Nephron (organoid): ENCODE results near the gene UBAC2.

Source experiments
- H3K27ac Mint-ChIP-seq, 3 experiments: 2 replicates each; pipeline ENCODE4 v1.8.0; 2020; ENCODE audit warnings: mixed read lengths in 3 of 3, mild to moderate bottlenecking in 2 of 3, moderate library complexity in 1 of 3
- H3K27me3 Mint-ChIP-seq: 2 replicates; pipeline ENCODE4 v1.8.0; 2021; ENCODE audit warnings: low read depth, mild to moderate bottlenecking, moderate library complexity, mixed read lengths
- H3K36me3 Mint-ChIP-seq: 2 replicates; pipeline ENCODE4 v1.8.0; 2020; ENCODE audit warnings: low read depth, mixed read lengths
- H3K4me1 Mint-ChIP-seq: 2 replicates; pipeline ENCODE4 v1.8.0; 2020; ENCODE audit warnings: mixed read lengths
- H3K4me3 Mint-ChIP-seq, 3 experiments: 2 replicates each; pipeline ENCODE4 v1.8.0; 2020; ENCODE audit warnings: mild to moderate bottlenecking in 3 of 3, mixed read lengths in 3 of 3, moderate library complexity in 2 of 3
- H3K9me3 Mint-ChIP-seq: 2 replicates; pipeline ENCODE4 v1.8.0; 2020; ENCODE audit warnings: mixed read lengths
- CTCF ChIP-seq, 3 experiments: fragments of 200-600 bp; sonication (generic); IDR thresholded peaks; one replicate each; pipeline ENCODE4 v1.5.0; 2021; ENCODE audit warnings: antibody characterized with exemption in 3 of 3; ENCODE audit not compliant: unreplicated experiment in 3 of 3

Gene UBAC2

DNA sequence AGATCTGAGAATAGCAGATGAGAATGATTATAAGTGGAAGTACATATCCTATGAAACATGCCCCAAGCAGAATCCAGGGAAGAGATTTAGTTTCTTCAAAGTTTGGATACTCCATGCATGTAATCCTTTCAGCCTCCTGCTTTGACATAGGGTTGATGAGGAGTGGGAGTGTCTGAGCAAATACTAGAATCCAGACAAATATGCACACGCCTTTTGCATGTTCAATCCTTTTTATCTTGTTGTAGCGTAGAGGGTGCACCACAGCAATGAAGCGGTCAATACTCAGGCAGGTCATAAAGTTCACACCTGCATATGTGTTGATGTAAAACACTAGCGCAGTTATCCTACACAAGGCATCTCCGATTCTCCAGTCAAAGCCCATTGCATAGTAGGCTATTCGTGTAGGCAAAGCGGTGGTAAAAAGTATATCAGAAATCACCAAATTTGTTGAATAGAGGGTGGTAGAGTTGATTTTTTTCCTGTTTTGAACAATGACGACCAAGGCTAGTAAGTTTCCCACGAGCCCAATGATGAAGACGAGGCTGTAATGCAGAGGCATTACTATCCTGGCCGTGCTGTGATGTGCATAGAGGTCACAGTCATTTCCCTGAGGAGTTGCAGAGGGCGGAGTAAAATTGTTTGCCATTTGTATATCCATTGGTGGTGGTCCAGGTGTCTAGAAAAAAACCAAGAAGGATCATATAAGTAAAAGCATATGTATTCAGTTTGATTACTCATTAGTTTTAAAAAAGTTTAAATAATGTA is 95.0 kb downstream of the UBAC2 start:
- Mint-ChIP-seq H3K4me1 (peaks cover 21% of the 10 kb centered on the region), H3K36me3 (no peaks in the 10 kb centered on the region)

GRCh38 chr13:99296398-99296797 is 95.7 kb downstream of the UBAC2 start:
- no peak for TF ChIP-seq CTCF (IDR thresholded peaks at IDR 0.05; ENCODE audit: unreplicated experiment in 3 of 3)
- H3K9me3 Mint-ChIP-seq, result no peaks in the 10 kb centered on the region

More for the DNA sequence above, 95.0 kb downstream of the UBAC2 start:
- H3K27me3 Mint-ChIP-seq, result peaks cover 2% of the 10 kb centered on the region
- no peak for TF ChIP-seq CTCF (IDR thresholded peaks at IDR 0.05; ENCODE audit: unreplicated experiment in 3 of 3)
- no peak overlapping the region for H3K27ac Mint-ChIP-seq
- no peaks in the 10 kb centered on the region for H3K9me3 Mint-ChIP-seq
- no peak overlapping the region for H3K4me3 Mint-ChIP-seq

GRCh38 chr13:99297331-99297730 is 96.7 kb downstream of the UBAC2 start:
- no peaks in the 10 kb centered on the region for H3K36me3 Mint-ChIP-seq
- no peaks in the 10 kb centered on the region for H3K9me3 Mint-ChIP-seq
- H3K4me1 Mint-ChIP-seq, result peaks cover 21% of the 10 kb centered on the region
- no peak for TF ChIP-seq CTCF (IDR thresholded peaks at IDR 0.05; ENCODE audit: unreplicated experiment in 3 of 3)
- no peaks in the 10 kb centered on the region for H3K27me3 Mint-ChIP-seq
- no peak overlapping the region for H3K4me3 Mint-ChIP-seq
- no peak overlapping the region for H3K27ac Mint-ChIP-seq

More at GRCh38 chr13:99296398-99296797, 95.7 kb downstream of the UBAC2 start:
- peaks cover 21% of the 10 kb centered on the region for H3K4me1 Mint-ChIP-seq
- no peaks in the 10 kb centered on the region for H3K27me3 Mint-ChIP-seq
- H3K27ac Mint-ChIP-seq, result no peak overlapping the region
- no peaks in the 10 kb centered on the region for H3K36me3 Mint-ChIP-seq
- no peak overlapping the region for H3K4me3 Mint-ChIP-seq

- H3K4me3 Mint-ChIP-seq, result no peak overlapping the region
These were observed 97.4 kb downstream of the UBAC2 start for GRCh38 chr13:99298056-99298455.

GRCh38 chr13:99299256-99299919 is 98.7 kb downstream of the UBAC2 start:
- Mint-ChIP-seq H3K27ac (no peak overlapping the region), H3K4me3 (no peak overlapping the region), H3K4me1 (peaks cover 21% of the 10 kb centered on the region), H3K27me3 (no peaks in the 10 kb centered on the region), H3K36me3 (no peaks in the 10 kb centered on the region), H3K9me3 (no peaks in the 10 kb centered on the region)
- no peak for TF ChIP-seq CTCF (IDR thresholded peaks at IDR 0.05; ENCODE audit: unreplicated experiment in 3 of 3)

More at GRCh38 chr13:99298056-99298455, 97.4 kb downstream of the UBAC2 start:
- H3K4me1 Mint-ChIP-seq, result peaks cover 21% of the 10 kb centered on the region
- no peaks in the 10 kb centered on the region for H3K27me3 Mint-ChIP-seq
- no peaks in the 10 kb centered on the region for H3K9me3 Mint-ChIP-seq
- no peak overlapping the region for H3K27ac Mint-ChIP-seq
- TF ChIP-seq CTCF (IDR thresholded peaks at IDR 0.05; ENCODE audit: unreplicated experiment in 3 of 3), result no peak
- no peaks in the 10 kb centered on the region for H3K36me3 Mint-ChIP-seq
